Gastroesophageal sphincter (tissue), 3 donors: ENCODE measurements around the gene ZNF189.

Experiments used
- CTCF ChIP-seq, 4 experiments: fragments of 200-600 bp in 2 of 4; fragments of 450-650 bp in 2 of 4; sonication (generic) in 1 of 4; IDR thresholded peaks; one replicate each; pipeline ENCODE4 v1.5.1; 2017 to 2019; ENCODE audit warnings: antibody characterized with exemption in 4 of 4, mild to moderate bottlenecking in 2 of 4, moderate library complexity in 2 of 4
- EP300 ChIP-seq: sonication (generic); formaldehyde crosslinking; IDR thresholded peaks from one replicate; pipeline ENCODE4 v1.6.1; 2017; ENCODE audit warnings: antibody characterized with exemption, mild to moderate bottlenecking
- POLR2A ChIP-seq, 2 donors: fragments of 450-650 bp; IDR thresholded peaks; one replicate each; pipeline ENCODE4 v1.6.1; 2017; ENCODE audit warnings: antibody characterized with exemption in 2 of 2, mild to moderate bottlenecking in 2 of 2, moderate library complexity in 1 of 2
- POLR2AphosphoS5 ChIP-seq: sonication (generic); formaldehyde crosslinking; IDR thresholded peaks from one replicate; pipeline ENCODE4 v1.6.1; 2017; ENCODE audit warnings: antibody characterized with exemption

DNA sequence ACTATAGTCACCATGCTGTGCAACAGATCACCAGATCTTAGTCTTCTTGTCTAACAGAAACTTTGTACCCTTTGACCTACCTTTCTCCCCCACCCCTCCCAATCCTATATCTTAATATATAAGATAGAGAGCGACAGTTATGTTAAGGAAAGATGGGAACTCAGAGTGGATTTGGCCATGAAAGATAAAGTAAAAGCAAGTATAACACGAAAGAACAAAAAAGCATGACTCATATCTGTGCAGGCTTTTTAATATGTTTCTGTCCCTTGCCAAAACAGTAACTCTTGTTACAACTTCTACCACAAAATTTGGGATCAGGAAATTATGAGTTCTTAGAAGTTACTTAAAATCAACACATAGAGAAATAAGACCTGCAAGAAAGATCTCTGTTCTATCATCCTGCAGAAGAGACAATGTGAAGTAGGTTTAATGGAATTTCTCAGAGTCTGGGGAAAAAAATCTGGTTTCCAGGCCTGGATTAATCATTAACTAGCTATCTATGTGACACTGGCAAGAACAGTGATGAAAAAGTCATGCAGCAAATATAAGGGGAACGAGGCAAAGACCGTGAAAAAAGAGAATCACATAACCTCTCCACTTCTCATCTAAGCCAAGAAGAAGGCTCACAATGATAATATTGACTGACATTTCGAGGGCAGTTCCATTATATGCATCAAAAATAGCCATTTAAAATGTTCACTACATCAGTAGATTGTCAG, 32.5 kb upstream of the ZNF189 start:
- TF ChIP-seq POLR2A (IDR thresholded peaks at IDR 0.05) (no peak), CTCF (IDR thresholded peaks at IDR 0.05) (no peak), EP300 (no peak), POLR2AphosphoS5 (no peak)
